Activated B cell treated with CpG ODN at 0.5 μM for 24 hours (primary cell): ENCODE results near the gene TRIM65. TPM values are rescaled to one million over a fixed set of nuclear protein-coding genes. Genes with fewer than 3 reads are reported as not detected.

Experiments
- ATAC-seq: fragments of 200-7000 bp; cut with Tn5 transposase; one replicate; pipeline ENCODE4 v1.10.0; 2021; ENCODE audit warnings: low read depth, mild to moderate bottlenecking, moderate library complexity
- CTCF ChIA-PET: fragments of 350-600 bp; sonication (Branson Sonifier 250); formaldehyde crosslinking; loops from one replicate; lab custom pipeline; 2021; ENCODE audit warnings: antibody characterized with exemption; lab: Charles Lee
- POLR2A ChIA-PET: fragments of 350-600 bp; sonication (Branson Sonifier 250); formaldehyde crosslinking; loops from one replicate; lab custom pipeline; 2021; ENCODE audit warnings: antibody characterized with exemption; lab: Charles Lee
- DNase-seq: peaks from one replicate; pipeline ENCODE4 v3.0.0; 2022
- H3K27ac Mint-ChIP-seq: one replicate; pipeline ENCODE4 v1.8.0; 2020; ENCODE audit warnings: mixed read lengths
- H3K27me3 Mint-ChIP-seq: one replicate; pipeline ENCODE4 v1.8.0; 2021; ENCODE audit warnings: mixed read lengths
- H3K36me3 Mint-ChIP-seq: one replicate; pipeline ENCODE4 v1.8.0; 2021; ENCODE audit warnings: low read depth, mixed read lengths
- H3K4me1 Mint-ChIP-seq: one replicate; pipeline ENCODE4 v1.8.0; 2021; ENCODE audit warnings: mixed read lengths
- H3K4me3 Mint-ChIP-seq: one replicate; pipeline ENCODE4 v1.8.0; 2020; ENCODE audit warnings: mild to moderate bottlenecking, mixed read lengths
- H3K9me3 Mint-ChIP-seq: one replicate; pipeline ENCODE4 v1.8.0; 2020; ENCODE audit warnings: mixed read lengths
- CTCF ChIP-seq: fragments of 200-600 bp; IDR thresholded peaks from one replicate; pipeline ENCODE4 v1.8.0; 2022; ENCODE audit warnings: antibody characterized with exemption, mild to moderate bottlenecking
- intact Hi-C: fragments of 100-400 bp; cut with micrococcal nuclease; formaldehyde crosslinking; loops from one replicate; pipeline ENCODE4 v1.15.1; 2024
- total RNA-seq: library from RNA; stranded (reverse); gene quantifications from 2 replicates; pipeline ENCODE4 v1.2.3, GENCODE V29; 2022

The TRIM65 gene
- total RNA-seq, 1 donor from 2014 or later: 22.4 TPM

- no peak for ATAC-seq
- intact Hi-C loops: loop anchor here (5.0 kb wide), 1 partner anchor 37 kb away; the partner anchor contains the start of gene TRIM47
These were observed 56.6 kb downstream of the TRIM65 start for GRCh38 chr17:75839942-75840798.

More at GRCh38 chr17:75839942-75840798, 56.6 kb downstream of the TRIM65 start:
- Mint-ChIP-seq H3K27ac (no peak overlapping the region), H3K4me1 (peaks cover 14% of the 10 kb centered on the region), H3K36me3 (peaks cover 45% of the 10 kb centered on the region), H3K4me3 (no peak overlapping the region), H3K27me3 (no peaks in the 10 kb centered on the region), H3K9me3 (no peaks in the 10 kb centered on the region)
- no peak for TF ChIP-seq CTCF
- CTCF ChIA-PET: interaction anchor here (1.2 kb wide), 1 partner anchor 10 kb away, joined by 3 read pairs; no protein-coding TSS in a partner anchor
- POLR2A ChIA-PET: interaction anchor here (0.7 to 1.3 kb wide), 5 partner anchors 10 to 76 kb away, joined by 3 to 10 read pairs (median 4); partner anchors contain the start of gene UNK
- no peak for DNase-seq

Other genes starting within 250 kb of the TRIM65 start
- 55.9 and 65.4 TPM in 2 replicates for gene RECQL5, start 229.8 kb downstream of the TRIM65 start, total RNA-seq
- gene SAP30BP, start 229.6 kb downstream of the TRIM65 start, total RNA-seq: 177 and 184 TPM in 2 replicates
- gene ITGB4, start 175.5 kb downstream of the TRIM65 start, total RNA-seq: 2.1 and 2.2 TPM in 2 replicates
- gene GALK1, start 131.8 kb downstream of the TRIM65 start, total RNA-seq: 14.9 and 22.9 TPM in 2 replicates
- gene UNK, start 112.1 kb downstream of the TRIM65 start, total RNA-seq: 52.3 and 61.2 TPM in 2 replicates
- 90.4 and 102 TPM in 2 replicates for gene UNC13D, start 52.5 kb downstream of the TRIM65 start, total RNA-seq
- 66.0 and 68.7 TPM in 2 replicates for gene WBP2, start 41.6 kb downstream of the TRIM65 start, total RNA-seq
- gene TRIM47, start 18.4 kb downstream of the TRIM65 start, total RNA-seq: 3.1 and 3.5 TPM in 2 replicates
- 132 and 137 TPM in 2 replicates for gene MRPL38, start 7.9 kb upstream of the TRIM65 start, total RNA-seq
- gene FBF1, start 44.1 kb upstream of the TRIM65 start, total RNA-seq: 13.2 and 15.1 TPM in 2 replicates
- gene ACOX1, start 82.2 kb upstream of the TRIM65 start, total RNA-seq: 23.3 and 25.8 TPM in 2 replicates
- 22.7 and 23.2 TPM in 2 replicates for gene TEN1, start 82.3 kb upstream of the TRIM65 start, total RNA-seq
- gene CDK3, start 103.9 kb upstream of the TRIM65 start, total RNA-seq: 11.4 and 14.1 TPM in 2 replicates
- gene EVPL, start 130.4 kb upstream of the TRIM65 start, total RNA-seq: not detected in 2 replicates
- 73.7 and 76.1 TPM in 2 replicates for gene SRP68, start 175.6 kb upstream of the TRIM65 start, total RNA-seq
- 0.18 and 0.32 TPM in 2 replicates for gene GALR2, start 177.8 kb upstream of the TRIM65 start, total RNA-seq
- 0.34 and 0.67 TPM in 2 replicates for gene ZACN, start 182.2 kb upstream of the TRIM65 start, total RNA-seq
- 133 and 146 TPM in 2 replicates for gene EXOC7, start 206.8 kb upstream of the TRIM65 start, total RNA-seq
- gene FOXJ1, start 244.3 kb upstream of the TRIM65 start, total RNA-seq: 0.39 and 0.44 TPM in 2 replicates